Daoy (cell line): ENCODE measurements around the gene SGMS1. TPM values are rescaled to one million over a fixed set of nuclear protein-coding genes. Genes with fewer than 3 reads are reported as not detected.
"Not testable (repeated sequence)": the region's sequence is repeated elsewhere in the genome, so short reads cannot be mapped to it uniquely, and the experiment has no call there.

Source experiments
- DNase-seq: peaks from one replicate; pipeline ENCODE4 v3.0.0-alpha.2; 2015; ENCODE audit warnings: low read depth
- total RNA-seq: library from RNA; depleted of rRNA; stranded (reverse); fragments of >200 nt; shearing (Covaris generic); gene quantifications from 2 replicates; pipeline ENCODE4 v1.2.3, GENCODE V29; 2014

SGMS1 gene
- total RNA-seq, 1 experiment from 2014 or later = 13.5 TPM

DNA sequence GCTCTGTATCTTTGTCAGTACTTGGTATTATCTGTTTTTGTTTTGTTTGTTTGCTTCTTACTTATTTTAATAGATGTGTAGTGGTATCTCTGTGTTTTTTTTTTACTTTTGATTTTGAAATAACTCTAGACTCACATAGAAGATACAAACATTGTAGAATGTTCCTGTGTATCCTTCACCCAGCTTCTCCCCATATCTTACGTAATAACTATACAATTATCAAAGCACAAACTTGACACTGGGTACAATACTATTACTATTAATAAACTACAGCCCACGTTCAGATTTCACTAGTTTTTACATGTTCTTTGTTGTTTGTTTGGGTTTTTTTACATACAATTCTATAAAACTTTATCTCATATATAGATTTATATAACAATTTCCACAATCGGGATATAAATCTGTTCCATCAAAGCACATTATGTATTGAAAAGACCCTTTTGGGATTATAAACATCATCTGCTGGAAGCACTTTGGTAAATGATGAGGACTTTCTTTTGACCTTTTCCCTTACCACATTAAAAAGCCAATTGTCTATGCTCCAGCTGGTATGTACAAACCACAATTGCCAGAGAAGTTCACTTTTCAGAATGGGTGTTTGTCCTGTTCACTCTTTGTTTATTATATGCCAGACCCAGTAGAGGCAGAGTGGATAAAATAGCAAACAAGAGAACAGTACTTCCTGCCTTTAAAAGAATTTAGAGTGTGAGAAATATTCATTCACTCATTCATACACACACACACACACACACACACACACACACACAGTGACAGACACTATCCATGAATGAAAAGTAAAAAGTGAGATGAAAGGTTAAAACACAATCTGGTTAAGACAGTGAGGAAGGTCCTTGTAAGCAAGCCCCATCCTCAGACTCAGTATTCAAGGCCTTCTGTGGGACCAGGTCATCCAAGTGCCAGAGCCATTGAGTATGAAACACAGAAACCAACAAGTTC lies 113.0 kb downstream of the SGMS1 start:
- DNase-seq = no peak

DNA sequence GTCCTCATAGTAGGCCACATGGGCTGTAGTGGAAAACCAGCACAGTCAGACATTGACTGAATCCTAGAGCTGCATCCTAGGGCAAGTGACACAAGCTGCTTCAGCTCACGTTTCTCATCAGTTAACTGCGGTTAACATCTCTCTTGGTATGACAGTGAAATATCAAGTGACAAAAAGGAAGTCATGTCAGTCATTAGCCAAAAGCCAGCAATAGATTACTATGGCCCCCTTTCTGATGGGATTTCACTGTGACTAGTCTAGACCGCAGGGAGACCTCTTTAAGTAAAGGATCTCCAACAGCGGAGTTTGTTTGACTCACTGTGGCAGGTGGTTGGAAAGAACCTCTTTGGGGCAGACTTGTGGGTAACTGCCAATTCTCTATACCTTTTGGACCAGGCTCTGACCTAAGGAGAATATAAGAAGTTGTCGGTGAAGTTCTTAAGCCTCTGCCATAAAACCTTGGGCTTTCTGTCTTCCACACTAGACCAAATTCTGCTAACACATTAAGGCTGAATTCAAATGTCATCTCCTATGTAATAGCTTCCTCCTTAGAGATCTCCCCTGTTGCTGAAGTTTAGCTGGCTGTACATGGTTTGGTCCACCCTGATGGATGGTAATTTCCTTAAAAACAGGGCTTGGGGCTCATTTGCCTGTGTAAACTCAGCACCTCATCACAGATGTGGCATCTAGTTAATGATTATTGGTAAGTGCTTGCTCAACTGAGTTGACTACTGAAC lies 115.3 kb downstream of the SGMS1 start:
- no peak for DNase-seq

DNA sequence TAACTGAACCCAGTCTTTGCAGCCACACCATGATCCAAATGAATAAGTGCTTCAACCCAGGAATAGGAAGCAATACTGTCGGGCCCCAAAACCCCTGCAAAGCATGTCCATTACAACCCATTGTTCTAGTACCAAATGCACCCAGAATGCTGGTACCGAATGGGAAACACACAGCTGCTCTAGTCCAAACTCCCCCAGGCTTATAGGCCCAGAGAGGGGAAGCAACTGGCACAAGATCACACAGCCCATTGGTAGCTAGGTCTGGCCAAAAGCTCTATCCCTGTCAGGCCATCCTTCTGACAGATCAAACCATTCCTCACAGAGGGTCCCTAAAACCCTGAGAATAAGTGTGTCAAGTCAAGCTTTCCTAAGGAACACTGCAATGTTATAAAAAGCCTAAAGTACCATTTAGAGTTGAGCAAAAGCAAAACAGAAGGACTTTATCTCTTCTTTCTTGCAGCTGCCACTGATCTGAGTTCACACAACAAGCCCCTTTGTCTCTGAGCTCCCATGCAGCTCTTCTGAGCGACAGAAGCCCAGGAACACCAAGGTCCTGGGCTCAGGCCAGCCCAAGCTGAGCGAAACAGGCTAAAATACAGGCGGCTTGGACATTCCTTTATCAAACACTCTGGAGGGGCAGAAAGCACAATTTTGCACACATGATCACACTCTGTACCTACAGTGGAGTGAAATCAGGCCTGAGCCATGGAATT lies 116.7 kb downstream of the SGMS1 start:
- DNase-seq = no peak

DNA sequence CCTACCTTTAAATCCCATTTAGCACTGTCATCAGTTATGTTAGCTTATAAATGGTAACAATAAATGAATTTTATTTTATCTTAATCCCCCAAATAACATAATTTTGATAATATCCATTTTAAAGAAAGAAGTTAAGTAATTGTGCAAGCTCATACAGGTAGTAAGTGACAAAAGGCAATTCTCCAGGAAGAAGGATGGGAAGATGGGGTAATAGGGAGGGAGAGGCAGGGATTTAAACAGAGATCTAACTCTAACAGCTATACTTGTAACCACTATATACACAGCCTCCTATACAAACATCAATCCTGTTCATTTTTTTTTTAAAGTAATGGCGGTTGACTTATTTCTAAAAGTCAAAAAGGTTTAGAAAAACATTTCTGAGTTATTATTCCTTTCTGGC lies 119.4 kb downstream of the SGMS1 start:
- no peak for DNase-seq

DNA sequence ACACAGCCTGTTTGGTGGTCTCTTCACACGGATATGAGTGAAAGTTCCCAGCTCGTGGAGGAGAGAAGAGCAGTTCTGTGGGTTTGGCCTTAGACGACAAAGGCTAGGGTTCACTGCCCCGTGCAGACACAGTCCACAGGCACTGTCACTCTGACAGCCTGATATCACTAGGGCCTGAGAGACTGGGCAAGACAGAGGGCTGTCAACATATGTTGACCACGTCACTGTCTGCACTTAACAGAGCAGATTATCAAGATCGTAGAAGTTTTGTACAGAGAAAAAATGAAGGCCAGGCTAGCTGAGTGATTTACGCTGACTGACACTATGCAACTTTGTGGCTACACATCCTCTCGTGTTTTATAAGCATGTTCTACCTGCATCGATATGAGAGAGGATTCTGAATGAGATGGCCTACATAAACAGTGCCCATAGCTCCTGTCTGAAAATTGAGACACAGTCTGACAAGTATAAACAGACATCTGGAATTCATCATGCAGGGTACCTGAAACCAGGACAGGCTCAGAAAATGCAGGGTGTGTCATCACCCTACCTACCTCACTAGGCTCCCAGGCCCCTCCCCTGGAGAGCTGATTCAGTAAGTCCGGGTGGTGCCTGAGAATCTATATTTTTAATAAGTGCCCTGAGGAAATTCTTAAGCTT lies 120.0 kb downstream of the SGMS1 start:
- DNase-seq = no peak

DNA sequence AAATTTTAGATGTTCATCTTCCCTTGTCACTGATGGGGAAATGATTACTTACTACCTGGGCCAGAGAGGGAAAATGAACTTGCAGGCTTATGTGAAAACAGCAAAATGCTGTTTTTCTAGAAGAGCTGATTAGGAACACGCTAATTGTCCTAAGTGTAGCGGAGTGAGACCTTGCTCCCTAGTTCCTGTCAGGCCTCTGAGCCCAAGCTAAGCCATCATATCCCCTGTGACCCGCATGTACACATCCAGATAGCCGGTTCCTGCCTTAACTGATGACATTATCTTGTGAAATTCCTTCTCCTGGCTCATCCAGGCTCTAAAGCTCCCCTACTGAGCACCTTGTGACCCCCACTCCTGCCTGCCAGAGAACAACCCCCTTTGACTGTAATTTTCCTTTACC lies 120.6 kb downstream of the SGMS1 start:
- not testable (repeated sequence) for DNase-seq

DNA sequence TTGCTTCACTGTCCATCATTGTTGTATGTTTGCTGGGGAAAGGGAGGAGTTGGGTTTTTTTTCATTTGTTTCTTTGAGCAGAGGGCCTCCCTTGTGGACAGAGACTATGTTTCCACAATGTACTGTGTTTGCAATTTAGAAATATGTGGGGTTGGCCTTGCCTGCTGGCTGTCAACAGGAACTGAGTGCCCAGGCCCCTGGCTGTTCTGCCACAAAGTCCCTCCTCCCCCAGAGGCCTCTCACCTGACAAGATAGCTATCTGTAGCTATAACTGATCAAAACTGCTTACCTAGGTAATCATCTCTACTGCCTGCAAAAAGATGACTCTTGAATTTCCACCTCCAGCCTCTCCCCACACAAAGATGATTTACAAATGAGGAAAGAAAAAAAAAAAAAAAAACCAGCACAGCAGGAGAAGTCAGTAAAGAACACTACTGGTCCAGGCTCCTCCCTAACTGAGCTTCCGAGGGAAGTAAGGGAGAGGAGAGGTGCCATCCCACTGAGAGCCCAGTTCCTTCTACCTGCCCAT lies 121.8 kb downstream of the SGMS1 start:
- no peak for DNase-seq

DNA sequence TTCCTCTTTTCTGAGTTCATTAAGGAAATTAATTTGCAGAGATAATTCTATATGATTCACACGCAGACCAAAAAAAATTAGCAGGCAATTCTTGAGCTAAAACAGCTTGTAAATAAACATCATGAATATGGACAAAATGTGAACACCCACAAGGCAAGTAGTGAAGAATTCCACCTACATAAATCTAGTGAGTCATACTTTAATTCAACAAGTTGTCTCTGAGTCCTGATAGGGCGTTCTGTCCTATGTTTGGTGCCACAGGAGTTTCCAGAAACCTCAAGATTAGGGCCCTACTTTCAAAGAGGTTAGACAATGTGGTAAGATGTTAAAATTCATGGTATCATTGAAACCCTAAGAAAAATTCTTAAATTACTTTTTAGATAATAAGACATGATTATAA lies 122.3 kb downstream of the SGMS1 start:
- DNase-seq = peak; percentile 19

DNA sequence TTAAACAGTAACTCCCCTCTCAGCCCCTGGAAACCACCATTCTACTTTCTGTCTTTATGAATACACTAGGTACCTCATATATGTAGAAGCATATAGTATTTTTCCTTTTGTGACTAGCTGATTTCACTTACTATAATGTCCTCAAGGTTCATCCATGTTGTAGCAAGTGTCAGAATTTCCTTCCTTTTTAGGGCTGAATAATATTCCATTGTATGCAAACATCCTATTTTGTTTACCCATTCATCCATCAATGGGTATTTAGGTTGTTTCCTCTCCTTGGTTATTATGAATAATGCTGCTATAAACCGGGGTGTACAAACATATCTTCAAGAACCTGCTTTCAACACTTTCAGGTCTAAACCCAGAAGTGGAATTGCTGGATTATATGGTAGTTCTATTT lies 125.3 kb downstream of the SGMS1 start:
- no peak for DNase-seq

DNA sequence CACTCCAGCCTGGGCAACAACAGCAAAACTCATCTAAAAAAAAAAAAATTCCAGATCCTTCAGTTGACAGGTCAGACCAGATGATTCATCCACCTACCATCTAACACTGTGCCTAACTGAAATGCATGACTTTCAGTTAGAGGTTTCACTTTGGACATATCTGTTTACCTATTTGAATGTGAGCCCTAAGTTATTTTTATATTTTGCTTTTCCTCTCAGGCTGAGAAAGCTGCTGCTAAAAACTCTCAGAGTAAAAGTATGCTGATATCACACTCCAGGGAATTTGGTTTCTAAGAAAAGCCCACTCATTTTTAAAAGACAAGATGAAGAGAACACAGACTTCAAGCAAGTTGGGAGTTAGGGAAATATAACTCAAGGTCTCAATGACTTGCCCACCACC lies 126.0 kb downstream of the SGMS1 start:
- peak; percentile 46 for DNase-seq

DNA sequence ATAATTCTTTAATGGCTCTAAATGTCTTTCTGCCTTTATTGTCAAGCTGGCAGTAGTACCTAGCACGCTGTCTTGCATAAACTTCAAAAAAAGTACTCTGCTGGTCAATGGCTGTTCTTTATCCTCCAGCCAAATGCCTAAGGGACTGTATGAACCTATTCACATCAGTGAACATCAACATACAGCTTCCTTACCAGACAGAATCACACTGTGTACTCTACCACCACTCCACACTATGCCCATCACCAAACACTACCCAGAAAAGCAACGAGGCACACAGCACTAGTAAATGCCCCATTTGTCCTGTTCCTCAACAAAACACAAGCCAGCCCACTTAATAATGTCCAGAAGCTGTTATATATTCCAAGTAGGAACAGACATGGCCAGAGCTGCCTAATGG lies 127.5 kb downstream of the SGMS1 start:
- no peak for DNase-seq

DNA sequence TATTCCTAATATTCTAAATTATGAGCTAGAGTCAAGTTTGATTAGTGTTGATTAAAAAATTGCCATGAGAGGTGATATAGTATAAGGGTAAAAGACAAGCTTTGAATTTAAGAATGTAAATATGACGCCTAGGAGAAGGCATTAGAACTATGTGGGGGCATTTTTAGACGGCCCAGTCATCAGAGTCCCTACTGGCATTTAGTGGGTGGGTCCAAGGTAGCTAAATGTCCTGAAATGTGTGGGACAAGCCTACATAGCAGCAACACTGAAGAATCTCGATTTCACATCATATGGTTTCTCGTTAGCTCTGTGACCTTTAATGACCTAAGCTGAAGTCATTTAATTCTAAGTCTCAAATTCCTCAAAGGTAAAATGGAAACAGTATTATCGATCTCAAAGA lies 133.5 kb downstream of the SGMS1 start:
- DNase-seq = no peak

DNA sequence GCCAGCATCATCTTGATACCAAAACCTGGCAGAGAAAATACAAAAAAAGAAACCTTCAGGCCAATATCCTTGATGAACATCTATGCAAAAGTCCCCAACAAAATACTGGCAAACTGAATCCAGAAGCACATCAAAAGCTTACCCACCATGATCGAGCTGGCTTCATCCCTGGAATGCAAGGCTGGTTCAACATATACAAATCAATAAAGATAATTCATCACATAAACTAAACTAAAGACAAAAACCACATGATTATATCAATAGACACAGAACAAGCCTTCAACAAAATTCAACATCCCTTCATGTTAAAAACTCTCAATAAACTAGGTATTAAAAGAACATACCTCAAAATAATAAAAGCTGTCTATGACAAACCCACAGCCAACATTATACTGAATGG lies 139.2 kb downstream of the SGMS1 start:
- DNase-seq = not testable (repeated sequence)

DNA sequence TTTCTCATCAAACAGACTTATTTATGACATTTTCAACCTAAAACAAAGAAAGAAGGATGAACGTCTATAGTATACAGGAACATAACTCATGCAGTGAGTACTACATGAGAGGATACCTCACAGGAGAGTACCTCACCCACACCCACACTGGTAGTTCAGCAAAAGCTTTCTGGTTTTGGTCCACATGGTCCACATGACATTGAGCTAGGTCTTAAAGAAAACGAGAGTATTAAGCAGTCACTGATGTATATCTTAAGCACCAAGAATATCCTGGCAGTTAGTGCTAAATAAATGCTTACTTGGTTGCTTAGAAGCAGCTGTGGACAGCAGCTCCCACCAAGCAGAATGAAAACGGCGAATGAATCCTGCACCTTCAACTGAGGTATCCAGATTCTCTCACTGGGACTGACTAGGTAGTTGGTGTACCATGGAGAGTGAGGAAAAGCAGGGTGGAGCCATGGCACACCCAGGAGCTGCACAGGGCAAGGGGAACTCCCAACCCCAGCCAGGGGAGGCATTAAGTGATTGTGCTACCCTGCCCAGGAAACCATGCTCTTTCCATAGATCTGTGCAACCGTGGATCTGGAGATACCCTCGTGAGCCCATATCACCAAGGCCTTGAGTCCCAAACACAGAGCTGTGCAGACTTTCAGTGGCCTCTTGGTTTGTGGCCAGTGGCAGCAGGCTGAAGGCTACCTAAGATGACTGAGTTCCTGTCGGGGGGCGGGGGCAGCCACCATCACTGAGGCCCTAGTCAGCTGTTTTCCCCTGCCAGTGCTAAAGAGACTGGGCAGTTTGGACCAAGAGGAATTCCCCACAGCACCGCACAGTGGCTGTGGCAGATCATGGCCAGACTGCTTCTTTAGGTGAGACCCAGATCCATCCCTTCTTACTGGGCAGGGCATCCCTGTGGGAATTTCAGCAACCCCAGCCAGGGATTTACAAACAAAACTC lies 143.4 kb downstream of the SGMS1 start:
- no peak for DNase-seq

DNA sequence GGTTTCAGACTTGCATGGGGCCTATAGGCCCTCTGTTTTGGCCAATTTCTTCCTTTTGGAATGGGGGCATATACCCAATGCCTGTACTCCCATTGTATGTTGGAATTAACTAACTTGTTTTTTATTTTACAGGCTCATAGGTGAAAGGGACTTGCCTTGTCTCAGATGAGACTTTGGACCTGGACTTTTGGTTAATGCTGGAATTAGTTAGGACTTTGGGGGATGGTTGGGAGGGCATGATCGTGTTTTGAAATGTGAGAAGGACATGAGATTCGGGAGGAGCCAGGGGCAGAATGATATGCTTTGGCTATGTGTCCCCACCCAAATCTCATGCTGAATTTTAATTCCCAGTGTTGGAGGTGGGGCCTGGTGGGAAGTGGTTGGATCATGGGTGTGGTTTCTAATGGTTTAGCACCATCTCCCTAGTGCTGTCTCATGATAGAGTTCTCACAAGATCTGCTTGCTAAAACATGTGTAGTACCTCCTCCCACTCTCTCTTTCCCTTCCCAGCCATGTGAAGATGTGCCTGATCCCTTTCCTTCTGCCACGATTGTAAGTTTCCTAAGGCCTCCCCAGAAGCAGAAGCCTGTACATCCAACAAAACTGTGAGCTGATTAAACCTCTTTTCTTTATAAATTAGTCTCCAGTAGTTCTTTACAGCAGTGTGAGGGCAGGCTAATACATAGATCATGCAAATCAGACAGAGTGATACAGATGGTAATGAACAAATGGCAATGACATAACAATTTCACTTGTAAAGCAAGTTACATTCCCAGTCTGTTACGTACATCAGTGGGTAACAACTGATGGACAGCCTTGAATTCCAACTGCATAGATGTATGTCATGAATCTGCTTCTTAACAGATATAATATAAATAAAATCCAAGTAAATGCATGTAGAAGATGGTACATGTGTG lies 146.2 kb downstream of the SGMS1 start:
- DNase-seq = no peak

DNA sequence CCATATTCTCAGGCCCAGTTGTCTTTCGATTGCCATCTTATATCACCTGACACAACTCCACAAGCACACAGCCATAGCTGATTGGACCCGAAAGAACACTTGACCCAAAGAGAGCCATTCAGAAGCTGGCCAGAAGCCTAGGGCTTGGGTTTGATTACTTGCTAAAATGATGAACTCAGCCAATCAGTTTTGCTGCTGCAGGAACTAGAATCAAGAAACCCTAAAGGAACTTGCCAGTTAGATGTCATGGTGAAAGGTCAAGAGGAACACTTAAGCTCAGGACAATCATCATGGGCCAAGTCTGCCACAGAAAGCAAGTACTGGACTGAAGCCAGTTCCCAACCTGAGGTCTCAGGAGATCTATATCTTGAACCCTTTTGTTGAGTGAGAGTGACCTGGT lies 150.0 kb downstream of the SGMS1 start:
- no peak for DNase-seq

DNA sequence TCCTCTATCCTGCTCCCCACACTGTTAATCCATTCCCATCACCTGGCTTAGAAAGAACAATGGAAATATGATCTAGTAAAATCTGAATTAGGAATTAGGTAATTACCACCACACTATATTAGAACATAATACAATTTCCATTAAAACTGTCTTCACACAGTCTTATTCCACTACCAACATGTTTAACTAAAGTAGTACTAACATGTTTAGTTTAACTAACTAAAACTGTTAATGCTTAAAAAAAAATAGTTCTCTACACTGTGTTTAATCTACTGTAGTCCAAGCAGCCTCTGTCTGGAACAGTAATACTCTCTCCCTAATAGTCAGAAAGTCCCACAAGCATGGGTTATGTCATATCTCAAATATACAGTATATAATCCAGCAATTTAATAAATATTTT lies 150.8 kb downstream of the SGMS1 start:
- DNase-seq = no peak

DNA sequence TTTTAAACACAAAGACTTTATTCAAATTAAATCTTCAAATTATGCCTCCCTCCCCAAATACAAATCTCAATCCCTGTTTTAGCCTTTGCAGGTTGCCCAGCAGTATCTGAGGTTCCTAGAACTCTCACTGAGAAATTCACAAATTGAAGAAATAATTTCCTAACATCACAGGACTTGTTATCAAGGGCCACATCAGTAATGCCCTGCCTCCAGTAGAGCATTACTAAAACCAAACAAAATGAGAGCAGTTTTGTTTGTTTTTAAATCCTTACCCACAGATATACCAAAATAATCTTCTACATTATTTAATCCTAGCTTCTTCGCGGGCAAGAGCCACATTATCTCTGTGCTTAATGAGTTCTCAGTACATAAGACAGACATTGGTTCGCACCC lies 152.2 kb downstream of the SGMS1 start:
- DNase-seq = no peak
